GM19043 (cell line): ENCODE measurements around the gene PRKG1.
"Not testable (repeated sequence)": the region's sequence is repeated elsewhere in the genome, so short reads cannot be mapped to it uniquely, and the experiment has no call there.

Source experiments
- ATAC-seq: cut with Tn5 transposase; IDR thresholded peaks from one replicate; pipeline ENCODE4 v1.9.1; 2021; ENCODE audit warnings: low read depth; ENCODE audit not compliant: unreplicated experiment

PRKG1 gene

DNA sequence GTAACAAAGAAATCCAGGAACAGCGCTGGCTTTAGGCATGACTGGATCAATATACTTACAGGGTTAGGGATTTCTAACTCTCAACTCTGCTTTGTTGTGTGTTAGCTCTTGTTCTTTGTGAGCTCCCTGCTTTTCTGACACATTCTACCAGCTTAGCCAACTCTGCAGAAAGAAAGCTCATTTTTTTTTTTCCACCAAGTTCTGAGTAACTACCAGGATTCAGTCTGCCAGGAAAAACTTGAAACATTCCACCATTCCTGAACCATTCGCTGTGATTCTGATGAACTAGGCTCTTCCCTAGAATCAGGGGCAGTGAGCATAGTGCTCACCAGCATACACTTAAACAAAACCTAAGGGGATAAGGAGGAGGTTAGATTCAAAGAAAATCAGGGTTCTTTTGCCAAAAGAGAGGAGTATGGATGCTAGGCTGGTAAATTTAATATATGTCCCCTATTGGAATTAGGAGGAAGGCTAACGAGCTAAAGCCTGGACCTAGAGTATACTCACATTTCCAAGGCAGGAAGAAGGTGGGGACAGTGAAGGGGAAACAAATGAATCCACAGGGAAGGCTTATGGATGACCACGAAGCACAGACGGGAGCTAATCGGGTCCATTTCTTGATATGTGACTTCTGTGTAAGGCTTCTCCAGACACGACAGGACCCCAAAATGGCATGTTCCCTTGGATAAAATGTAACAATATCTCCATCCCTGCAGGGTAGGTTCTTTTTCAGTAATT, 183.4 kb downstream of the PRKG1 start:
- ATAC-seq = no peak

DNA sequence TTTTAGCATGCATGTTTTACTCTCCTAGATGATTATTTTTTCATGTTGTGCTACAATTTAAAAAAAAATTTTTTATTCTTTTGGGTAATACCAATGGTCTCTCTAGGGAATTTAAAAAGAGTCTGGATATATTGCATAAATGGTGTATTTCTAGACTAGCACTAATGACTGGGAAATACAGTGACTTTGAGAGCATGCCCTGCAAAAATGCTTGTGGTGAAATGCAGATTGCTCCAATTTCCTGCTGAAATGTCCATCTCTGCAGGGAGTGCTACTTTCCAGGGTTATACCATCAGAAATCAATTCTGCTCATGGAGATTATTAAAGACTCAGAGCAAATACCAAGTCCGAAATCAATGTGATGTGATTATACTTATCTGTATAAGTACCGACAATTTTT, 186.1 kb downstream of the PRKG1 start:
- no peak for ATAC-seq

DNA sequence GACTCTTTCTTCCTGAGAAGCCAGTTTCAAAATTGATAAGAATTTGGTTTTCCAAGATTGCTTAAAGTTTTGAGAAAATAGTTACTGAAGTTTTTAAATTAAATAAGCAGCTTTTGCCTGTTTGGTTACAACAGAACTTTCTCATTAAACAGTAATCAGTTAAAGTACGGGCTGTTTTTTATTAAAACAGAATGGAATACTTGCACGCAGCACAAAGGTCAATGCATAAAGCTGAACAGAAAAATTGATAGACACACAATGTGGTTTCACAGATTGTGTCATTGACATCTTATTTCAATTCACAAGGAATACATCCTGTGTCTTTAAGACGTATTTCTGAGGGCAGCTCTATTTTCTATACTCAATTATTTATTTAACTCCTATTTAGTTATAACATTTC, 192.2 kb downstream of the PRKG1 start:
- ATAC-seq = no peak

DNA sequence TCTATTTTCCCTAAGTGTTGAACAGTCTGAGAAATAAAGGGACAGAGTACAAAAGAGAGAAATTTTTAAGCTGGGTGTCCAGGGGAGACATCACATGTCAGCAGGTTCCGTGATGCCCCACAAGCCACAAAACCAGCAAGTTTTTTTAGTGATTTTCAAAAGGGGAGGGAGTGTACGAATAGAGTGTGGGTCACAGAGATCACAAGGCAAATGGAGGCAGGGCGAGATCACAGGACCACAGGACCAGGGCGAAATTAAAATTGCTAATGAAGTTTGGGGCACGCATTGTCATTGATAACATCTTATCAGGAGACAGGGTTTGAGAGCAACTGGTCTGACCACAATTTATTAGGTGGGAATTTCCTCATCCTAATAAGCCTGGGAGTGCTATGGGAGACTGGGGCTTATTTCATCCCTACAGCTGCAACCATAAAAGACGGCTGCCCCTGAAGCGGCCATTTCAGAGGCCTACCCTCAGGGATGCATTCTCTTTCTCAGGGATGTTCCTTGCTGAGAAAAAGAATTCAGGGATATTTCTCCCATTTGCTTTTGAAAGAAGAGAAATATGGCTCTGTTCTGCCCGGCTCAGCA, 193.8 kb downstream of the PRKG1 start:
- ATAC-seq = not testable (repeated sequence)

DNA sequence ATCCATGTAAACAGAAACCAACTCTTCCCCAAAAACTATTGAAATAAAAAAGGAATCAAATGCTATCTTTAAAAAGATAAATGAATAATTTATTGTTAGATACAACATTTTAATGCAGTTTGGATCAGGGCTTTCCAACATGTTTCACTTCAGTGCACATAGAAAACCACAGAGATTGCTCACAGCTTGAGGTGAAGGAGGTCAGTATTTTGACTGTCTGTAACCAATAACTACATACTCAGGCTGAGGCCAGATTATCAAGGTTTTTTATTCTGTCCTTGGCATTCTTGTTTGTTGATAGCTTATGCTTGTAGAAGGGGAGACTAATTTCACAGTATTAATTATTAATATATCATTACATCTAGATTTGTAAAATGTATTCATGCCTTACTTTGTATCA, 195.5 kb downstream of the PRKG1 start:
- no peak for ATAC-seq

DNA sequence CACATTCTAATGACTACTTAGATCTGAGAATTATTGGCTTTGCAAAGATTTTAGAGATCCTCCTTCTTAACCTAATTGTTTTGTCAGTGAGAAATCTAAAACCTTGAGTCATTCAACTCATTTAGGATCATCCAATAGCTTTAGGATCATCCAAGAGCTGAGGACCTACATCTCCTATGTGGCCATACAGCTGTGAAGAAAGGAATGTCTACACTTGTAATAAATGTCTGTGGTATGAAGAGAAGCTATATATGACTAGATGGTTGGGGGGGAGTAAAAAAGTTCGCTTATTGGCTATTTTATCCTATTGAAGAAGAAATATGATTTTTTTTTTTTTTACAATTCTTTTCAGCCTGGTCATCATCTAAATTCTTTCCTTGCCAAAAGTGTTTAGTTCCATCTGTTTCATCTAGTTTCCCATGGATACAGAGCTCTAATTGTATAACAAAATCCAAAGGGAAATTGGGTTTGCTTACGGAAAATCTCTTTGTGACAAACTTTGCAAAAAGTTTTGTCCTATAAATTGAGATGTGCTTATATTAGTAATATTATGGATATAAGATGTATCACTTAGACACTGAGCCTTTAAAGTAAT, 196.7 kb downstream of the PRKG1 start:
- ATAC-seq = no peak

DNA sequence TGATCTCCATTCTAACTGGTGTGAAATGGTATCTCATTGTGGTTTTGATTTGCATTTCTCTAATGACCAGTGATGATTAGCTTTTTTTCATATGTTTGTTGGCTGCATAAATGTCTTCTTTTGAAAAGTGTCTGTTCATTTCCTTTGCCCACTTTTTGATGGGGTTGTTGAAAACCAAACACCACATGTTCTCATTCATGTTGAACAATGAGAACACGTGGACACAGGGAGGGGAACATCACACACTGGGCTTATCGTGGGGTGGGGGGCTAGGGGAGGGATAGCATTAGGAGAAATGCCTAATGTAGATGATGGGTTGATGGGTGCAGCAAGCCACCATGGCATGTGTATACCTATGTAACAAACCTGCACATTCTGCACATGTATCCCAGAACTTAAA, 197.8 kb downstream of the PRKG1 start:
- not testable (repeated sequence) for ATAC-seq

DNA sequence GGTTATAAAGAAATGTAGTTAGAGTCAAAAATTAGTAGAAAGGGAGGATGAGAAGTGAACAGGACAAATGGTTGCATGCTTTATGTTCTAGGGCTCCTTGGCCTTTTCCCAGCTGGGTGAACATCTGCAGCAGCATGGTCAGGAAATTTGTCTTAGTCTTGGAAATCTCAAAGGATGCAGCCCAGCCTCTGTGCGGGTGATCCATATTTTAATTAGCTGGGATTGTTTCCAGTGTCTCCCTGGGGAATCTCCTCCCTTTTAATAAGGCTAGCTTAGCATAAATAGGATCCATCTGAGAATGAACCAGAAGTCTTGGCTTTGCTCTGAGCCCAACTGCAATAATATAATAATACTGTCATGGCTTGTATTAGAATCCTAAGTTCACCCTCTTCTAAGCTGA, 198.3 kb downstream of the PRKG1 start:
- ATAC-seq = no peak

DNA sequence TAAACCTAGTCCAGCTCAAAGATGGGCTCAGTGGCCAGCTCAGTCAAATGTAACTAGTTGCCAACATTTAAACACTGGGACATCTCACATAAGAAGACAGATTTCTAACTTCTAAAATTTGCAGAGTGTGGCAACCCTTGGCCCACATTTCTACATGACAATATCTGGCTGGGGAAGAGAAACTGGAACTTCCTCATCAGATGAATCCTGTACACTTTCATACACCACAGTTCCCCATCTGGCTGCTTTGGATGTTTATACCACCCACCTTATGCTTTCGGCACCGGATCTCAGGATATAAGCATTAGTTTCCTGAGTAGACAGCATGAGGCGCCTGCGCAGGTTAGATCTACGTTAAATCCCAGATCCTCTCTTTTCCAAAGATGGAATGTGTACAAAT, 199.3 kb downstream of the PRKG1 start:
- ATAC-seq = no peak

DNA sequence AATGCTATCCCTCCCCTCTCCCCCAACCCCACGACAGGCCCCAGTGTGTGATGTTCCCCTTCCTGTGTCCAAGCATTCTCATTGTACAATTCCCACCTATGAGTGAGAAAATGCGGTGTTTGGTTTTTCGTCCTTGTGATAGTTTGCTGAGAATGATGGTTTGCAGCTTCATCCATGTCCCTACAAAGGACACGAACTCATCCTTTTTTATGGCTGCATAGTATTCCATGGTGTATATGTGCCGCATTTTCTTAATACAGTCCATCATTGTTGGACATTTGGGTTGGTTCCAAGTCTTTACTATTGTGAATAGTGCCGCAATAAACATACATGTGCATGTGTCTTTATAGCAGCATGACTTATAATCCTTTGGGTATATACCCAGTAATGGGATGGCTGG, 201.8 kb downstream of the PRKG1 start:
- not testable (repeated sequence) for ATAC-seq

DNA sequence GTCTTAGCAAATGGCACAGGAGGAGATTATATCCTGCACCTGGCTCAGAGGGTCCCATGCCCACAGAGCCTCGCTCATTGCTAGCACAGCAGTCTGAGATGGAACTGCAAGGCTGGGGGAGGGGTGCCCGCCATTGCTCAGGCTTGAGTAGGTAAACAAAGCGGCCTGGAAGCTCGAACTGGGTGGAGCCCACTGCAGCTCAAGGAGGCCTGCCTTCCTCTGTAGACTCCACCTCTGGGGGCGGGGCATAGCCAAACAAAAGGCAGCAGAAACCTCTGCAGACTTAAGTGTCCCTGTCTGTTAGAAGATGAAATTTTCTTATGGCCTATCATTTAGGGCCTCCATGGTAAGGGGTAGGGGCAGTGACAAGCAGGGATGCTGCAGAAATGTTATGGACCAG, 207.1 kb downstream of the PRKG1 start:
- not testable (repeated sequence) for ATAC-seq

DNA sequence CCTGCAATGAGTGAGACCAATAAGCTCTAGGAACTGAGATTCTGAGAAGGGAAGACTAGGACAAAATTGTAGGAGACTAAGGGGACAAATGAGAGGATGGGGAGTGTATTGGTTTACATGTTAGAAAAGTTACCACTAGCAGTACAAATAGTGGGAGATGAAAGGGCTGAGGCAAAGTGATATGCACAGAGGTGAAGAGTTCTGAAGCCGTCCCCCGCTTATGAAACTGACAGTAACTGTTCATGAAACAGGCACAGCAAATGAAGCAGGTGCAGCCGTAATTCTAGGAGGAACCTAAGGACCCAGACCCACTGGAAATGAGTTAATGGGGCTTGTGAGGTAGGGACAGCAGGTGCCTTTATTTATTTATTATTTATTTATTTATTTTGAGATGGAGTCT, 211.3 kb downstream of the PRKG1 start:
- ATAC-seq = no peak

DNA sequence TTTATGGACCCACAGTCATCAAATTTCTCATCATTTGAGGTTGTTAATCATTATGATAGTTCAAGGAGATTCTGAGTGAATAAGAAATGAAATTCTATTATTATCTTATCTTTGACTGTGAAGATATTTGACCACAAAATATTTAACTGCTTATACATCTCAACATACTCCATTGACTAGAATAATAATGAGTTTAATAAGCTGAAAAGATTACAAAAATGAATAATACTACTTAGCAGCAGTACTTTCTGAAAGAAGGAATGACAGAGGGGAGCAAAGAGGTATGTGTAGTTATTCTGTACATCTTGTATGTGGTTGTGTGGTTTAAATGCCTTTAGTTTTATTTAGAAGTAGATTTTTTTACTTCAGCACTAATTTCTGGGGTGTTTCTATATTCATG, 214.2 kb downstream of the PRKG1 start:
- ATAC-seq = no peak

DNA sequence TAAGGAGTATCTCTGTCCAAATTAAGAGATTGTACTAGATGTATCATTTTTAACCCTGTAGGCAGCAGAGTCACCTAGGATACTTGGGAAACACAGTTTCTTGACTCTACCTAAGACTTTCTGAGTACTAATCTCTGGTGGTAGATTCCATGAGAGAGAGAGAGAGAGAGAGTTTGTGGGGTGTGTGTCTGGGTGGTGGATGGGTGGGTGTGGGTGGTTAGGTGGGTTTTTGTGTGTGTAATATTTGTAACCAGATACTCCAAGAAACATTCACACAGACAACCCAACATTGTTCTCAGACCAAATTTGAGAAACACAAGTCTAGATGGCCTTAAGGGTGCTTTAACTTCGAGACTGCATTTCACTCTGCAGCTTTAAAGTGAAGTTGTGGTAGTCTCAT, 215.2 kb downstream of the PRKG1 start:
- ATAC-seq = no peak

DNA sequence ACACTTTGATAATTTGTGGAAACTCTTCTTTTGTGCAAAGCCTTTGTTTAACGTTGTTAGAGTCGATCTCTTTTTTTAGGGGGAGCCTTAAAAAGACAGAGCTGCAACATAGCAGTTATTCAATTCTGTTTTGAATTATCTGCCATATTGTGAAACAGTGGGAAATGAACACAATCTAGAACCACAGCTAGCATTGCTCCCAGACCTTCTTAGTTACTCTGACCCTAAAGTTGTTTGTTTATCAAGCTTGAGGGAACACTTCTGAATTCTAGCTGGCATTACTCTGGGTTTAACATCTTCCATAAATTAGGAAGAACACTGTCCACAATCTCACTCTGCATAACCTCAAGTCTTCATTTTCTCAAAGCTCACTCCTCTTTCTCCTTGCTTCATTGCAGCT, 217.7 kb downstream of the PRKG1 start:
- ATAC-seq = no peak

DNA sequence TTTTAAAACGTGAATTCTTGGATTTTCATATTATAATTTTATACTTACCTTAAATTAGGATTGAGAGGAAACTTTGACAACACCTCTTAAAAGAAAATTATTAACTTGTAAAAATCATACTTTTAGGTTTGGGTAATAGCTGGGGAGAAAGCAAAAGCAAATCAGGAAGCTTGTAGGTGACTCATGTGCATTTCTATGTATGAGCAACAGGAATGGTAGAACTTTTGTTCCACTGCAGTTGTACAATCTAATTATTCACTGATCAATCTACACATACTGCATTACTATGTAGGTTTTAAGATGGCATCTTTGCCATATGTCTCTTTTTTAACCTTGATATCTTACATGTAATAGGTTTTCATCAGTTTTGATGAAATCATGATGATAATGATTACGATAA, 223.2 kb downstream of the PRKG1 start:
- no peak for ATAC-seq

DNA sequence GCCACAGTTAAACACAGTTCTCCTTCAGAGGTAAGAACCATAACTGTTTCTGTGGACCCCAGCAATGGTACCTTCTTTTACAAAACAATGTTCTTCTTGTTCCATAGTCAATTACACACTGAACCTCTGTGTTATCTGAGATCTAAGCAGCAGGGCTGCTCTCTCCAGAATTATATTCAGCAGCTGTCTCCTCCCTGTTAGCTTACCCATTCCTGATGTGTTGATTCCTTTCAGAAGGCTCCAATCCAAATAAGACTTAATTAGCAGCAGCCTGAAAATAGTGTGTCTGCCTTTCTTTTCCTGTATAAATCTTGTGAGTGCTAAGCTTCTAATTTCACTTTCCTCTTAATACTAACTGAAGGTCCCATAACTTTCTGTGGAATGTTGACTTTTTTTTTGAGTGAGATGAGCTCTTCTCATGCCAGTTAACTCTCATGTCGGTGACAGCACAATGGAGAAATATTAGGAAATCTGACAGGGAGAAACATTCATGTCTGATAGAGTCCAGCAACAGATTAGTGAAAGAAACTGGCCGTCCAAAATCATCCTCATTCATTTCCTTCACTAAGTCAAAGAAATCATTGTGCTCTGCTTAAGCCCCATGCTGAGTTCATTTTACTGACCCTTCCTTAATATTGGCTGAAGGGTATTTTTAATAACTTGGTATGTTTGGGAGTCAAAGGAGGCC, 226.5 kb downstream of the PRKG1 start:
- ATAC-seq = no peak

DNA sequence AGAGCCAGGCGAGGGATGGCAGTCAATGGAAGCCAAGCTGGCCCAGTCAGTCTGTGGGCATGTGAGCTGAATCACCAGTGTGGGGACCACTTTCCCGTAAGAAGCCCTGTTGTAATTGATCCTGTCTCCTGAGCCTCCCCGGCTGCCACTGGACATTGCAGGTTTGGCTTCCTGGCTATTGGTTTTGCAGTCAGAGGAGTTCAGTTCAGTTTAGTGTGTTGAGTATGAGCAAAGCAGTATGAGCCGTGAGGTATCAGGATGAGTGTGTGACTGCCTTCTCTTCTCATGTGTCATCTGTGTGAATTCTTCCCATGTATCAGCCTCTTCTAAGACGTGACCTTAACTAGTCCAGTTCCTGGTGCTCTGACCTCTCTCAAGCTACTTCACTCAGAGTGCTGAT, 227.4 kb downstream of the PRKG1 start:
- no peak for ATAC-seq

DNA sequence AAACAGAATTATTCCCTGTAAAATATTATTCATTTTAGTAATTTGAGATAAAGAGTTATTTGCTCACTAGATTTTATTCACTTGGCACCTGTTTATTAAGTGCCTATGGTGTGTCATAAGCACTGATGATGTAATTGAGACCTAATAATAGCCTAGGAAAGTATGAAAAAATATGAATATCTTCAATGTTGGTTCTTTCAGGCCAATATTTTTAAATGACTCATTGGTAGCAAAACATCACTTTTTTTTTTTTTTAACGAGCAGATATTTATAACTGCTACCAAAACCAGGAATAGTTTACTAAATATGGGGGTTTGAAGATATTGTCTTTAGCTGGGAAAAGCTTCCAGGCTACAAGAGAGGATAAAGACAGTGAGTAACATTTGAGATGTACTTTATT, 228.0 kb downstream of the PRKG1 start:
- no peak for ATAC-seq

DNA sequence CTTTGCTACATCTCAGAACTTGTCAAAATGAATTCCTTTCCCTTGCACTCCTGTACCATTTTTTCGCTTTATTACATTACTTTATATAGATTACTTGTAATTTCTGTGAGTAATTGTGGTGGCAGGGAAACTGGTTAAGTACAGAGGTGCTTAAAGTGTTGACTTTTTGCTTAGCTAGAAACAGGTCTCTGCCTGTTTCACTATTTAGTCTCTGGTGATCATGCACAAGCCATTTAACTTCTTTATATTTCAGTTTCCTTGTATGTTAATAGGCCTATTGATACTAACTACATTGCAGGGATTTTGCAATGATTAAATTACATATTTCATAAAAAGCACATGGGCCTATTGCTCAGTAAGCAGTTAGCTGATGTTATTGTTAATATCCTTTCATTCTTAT, 233.8 kb downstream of the PRKG1 start:
- no peak for ATAC-seq

DNA sequence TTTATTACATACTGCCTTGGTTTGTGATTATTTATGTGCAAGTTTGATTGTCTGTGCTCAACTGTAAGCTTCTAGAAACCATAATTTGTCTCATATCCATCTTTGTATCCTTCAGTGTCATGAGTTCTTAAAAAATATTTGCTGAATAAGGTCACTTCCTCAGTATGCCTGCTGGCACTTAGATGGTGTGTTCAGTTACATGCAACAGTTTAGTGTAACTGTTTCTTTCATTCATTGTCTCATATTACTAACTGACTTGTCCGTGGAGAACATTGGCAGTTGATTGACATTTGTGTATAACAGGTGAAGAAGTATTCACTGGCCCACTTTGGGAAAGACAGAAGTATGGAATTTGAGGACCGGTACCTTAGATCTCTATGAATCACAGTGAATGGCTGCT, 236.9 kb downstream of the PRKG1 start:
- no peak for ATAC-seq

DNA sequence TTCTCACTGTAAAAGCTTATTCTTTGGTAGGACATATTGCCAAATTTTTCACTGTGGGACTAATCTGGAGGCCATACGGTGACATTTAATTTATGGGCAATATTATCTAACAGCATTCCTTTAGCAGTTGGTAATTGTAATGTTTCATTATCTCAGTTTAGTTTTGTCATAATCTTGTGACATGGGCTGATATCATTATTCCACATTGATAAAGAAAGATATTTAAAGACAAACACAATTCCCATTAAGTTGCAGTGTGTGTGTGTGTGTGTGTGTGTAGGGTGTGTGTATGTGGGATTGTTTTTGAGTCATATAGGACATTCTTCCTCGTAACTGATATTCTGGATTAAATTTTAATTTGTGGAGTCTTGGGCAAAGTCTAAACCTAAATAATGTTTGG, 238.5 kb downstream of the PRKG1 start:
- no peak for ATAC-seq
